Endothelial cell of umbilical vein (primary cell): ENCODE measurements around the gene MRTFA. TPM values are rescaled to one million over a fixed set of nuclear protein-coding genes. Genes with fewer than 3 reads are reported as not detected.
"Not testable (repeated sequence)": the region's sequence is repeated elsewhere in the genome, so short reads cannot be mapped to it uniquely, and the experiment has no call there.

Source experiments
- BruUV-seq: library from RNA; stranded (reverse); fragments of 400-500 nt; replicated peaks from 2 replicates; lab custom pipeline; 2021; lab: Mats Ljungman, UMichigan
- CTCF ChIA-PET: fragments of 300-600, 350-600 bp; sonication (Branson Sonifier 250); formaldehyde crosslinking; loops from one replicate; lab custom pipeline; 2021; ENCODE audit warnings: antibody characterized with exemption, inconsistent platforms; lab: Charles Lee
- POLR2A ChIA-PET: fragments of 300-600, 350-600 bp; sonication (Branson Sonifier 250); formaldehyde crosslinking; loops from one replicate; lab custom pipeline; 2021; ENCODE audit warnings: antibody characterized with exemption, inconsistent platforms; lab: Charles Lee
- DNase-seq: peaks from one replicate; pipeline ENCODE4 v3.0.0-alpha.2; 2011; ENCODE audit warnings: low read depth, low spot score
- FAIRE-seq: peaks from 2 replicates; lab custom pipeline; 2011; peaks lifted over from hg19 to GRCh38; lab: Jason Lieb, UNC
- H2AFZ ChIP-seq: 2 replicates; pipeline ENCODE4 v1.6.0; 2012; ENCODE audit warnings: low read depth, low read length, control low read depth, inconsistent platforms
- H3K27ac ChIP-seq: 2 replicates; pipeline ENCODE4 v1.5.1; 2011; ENCODE audit warnings: low read depth, mild to moderate bottlenecking, control low read depth, low read length, moderate library complexity; ENCODE audit not compliant: insufficient read depth
- H3K27me3 ChIP-seq, 2 experiments: 2 replicates each; pipeline versions ENCODE4 v1.6.0 to v1.6.1; 2011; ENCODE audit warnings: low read length in 2 of 2, mixed read lengths in 1 of 2; ENCODE audit not compliant: control insufficient read depth in 2 of 2, insufficient read depth in 2 of 2
- H3K36me3 ChIP-seq, 2 experiments: 2 replicates in 1 of 2; 3 replicates in 1 of 2; pipeline ENCODE4 v1.5.1; 2011; ENCODE audit warnings: low read length in 2 of 2, mild to moderate bottlenecking in 1 of 2, moderate library complexity in 1 of 2; ENCODE audit not compliant: control insufficient read depth in 2 of 2, insufficient read depth in 2 of 2; ENCODE audit errors: extremely low read depth in 1 of 2
- H3K4me1 ChIP-seq: 3 replicates; pipeline ENCODE4 v1.5.1; 2011; ENCODE audit warnings: mild to moderate bottlenecking, low read length; ENCODE audit not compliant: control insufficient read depth, insufficient read depth; ENCODE audit errors: extremely low read depth
- H3K4me2 ChIP-seq: 2 replicates; pipeline ENCODE4 v1.6.1; 2011; ENCODE audit warnings: low read length, control low read depth, mixed read lengths; ENCODE audit not compliant: insufficient read depth
- H3K4me3 ChIP-seq, 3 experiments: fragments of 200-600 bp in 1 of 3; sonication (generic), shearing (Covaris generic) in 1 of 3; replicated peaks in 1 of 3; 2 replicates each; pipeline ENCODE4 v1.5.1; 2011 to 2016; ENCODE audit warnings: control low read depth in 3 of 3, low read length in 3 of 3, mild to moderate bottlenecking in 2 of 3, inconsistent platforms in 1 of 3, low read depth in 1 of 3, moderate library complexity in 1 of 3; ENCODE audit not compliant: insufficient read depth in 1 of 3
- H3K79me2 ChIP-seq: 2 replicates; pipeline ENCODE4 v1.6.0; 2012; ENCODE audit warnings: low read length, inconsistent platforms; ENCODE audit not compliant: control insufficient read depth, insufficient read depth
- H3K9ac ChIP-seq: replicated peaks from 2 replicates; pipeline ENCODE3; 2011; ENCODE audit warnings: low read length, control low read depth; ENCODE audit not compliant: insufficient read depth; ENCODE audit errors: extremely low read depth
- H3K9me1 ChIP-seq: replicated peaks from 3 replicates; pipeline ENCODE4 v1.6.0; 2011; ENCODE audit warnings: mild to moderate bottlenecking, low read length; ENCODE audit not compliant: control insufficient read depth, insufficient read depth; ENCODE audit errors: extremely low read depth
- H3K9me3 ChIP-seq: replicated peaks from 2 replicates; pipeline ENCODE4 v1.5.1; 2012; ENCODE audit warnings: low read length, inconsistent platforms; ENCODE audit not compliant: control insufficient read depth, insufficient read depth
- H4K20me1 ChIP-seq: replicated peaks from 2 replicates; pipeline ENCODE3; 2011; ENCODE audit warnings: mild to moderate bottlenecking, low read length; ENCODE audit not compliant: control insufficient read depth, insufficient read depth; ENCODE audit errors: extremely low read depth
- JUN ChIP-seq: IDR thresholded peaks from 2 replicates; pipeline ENCODE4 v1.6.1; 2011; ENCODE audit warnings: borderline replicate concordance, low read depth; ENCODE audit not compliant: insufficient read length, insufficient read depth
- MYC ChIP-seq: IDR thresholded peaks from one replicate; pipeline ENCODE4 v1.6.1; 2011; ENCODE audit warnings: mild to moderate bottlenecking, low read depth, low read length
- dilution Hi-C: fragments of 300-500 bp; cut with MboI; formaldehyde crosslinking; loops from one replicate; pipeline ENCODE4 v1.15.0; 2019; ENCODE audit warnings: low sequenced_read_pairs; ENCODE audit not compliant: extremely low pct_ligation_motif_present
- intact Hi-C: fragments of 100-400 bp; cut with micrococcal nuclease; formaldehyde crosslinking; loops from one replicate; pipeline ENCODE4 v1.10.0; 2022
- polyA plus RNA-seq, 4 experiments: library from polyadenylated mRNA; depleted of rRNA in 3 of 4; stranded (reverse) in 3 of 4; unstranded in 1 of 4; fragments of >200 nt; gene quantifications; 2 replicates each; pipeline versions ENCODE4 v1.2.1 to v1.2.3, GENCODE V29; 2011 to 2012; ENCODE audit warnings: missing spikeins in 1 of 4
- total RNA-seq: library from RNA; stranded (reverse); gene quantifications from 2 replicates; pipeline ENCODE4 v1.2.3, GENCODE V29; 2021

Gene MRTFA
- total and polyA plus RNA-seq, 2 donors (not counting 3 experiments of a cell fraction or from before 2014, with no cell fraction given), result 13.6 to 44.1 TPM

GRCh38 chr22:40502919-40503318 is 133.6 kb downstream of the MRTFA start:
- CTCF ChIA-PET, result no interaction called here
- H4K20me1 ChIP-seq, result no peaks in the 10 kb centered on the region
- no peaks in the 10 kb centered on the region for H3K9me1 ChIP-seq
- no peaks in the 10 kb centered on the region for H3K9me3 ChIP-seq
- H3K9ac ChIP-seq, result no peak overlapping the region
- H3K36me3 ChIP-seq, result no peaks in the 10 kb centered on the region
- no peak overlapping the region for H3K27ac ChIP-seq
- no peak for TF ChIP-seq JUN
- TF ChIP-seq MYC, result no peak
- DNase-seq, result no peak
- POLR2A ChIA-PET, result no interaction called here
- BruUV-seq, result no TSS peak
- H3K4me2 ChIP-seq, result no peak overlapping the region
- dilution Hi-C loops (no loop called here), intact Hi-C loops (no loop called here)
- H3K4me3 ChIP-seq, result no peak overlapping the region
- H3K79me2 ChIP-seq, result no peaks in the 10 kb centered on the region
- no peaks in the 10 kb centered on the region for H3K27me3 ChIP-seq
- FAIRE-seq, result no peak
- H3K4me1 ChIP-seq, result peaks cover 18% of the 10 kb centered on the region
- H2AFZ ChIP-seq, result no peak overlapping the region

- H3K27me3 ChIP-seq, BruUV-seq, H3K9me1 ChIP-seq, dilution Hi-C loops, H3K4me2 ChIP-seq, H3K4me3 ChIP-seq, H3K79me2 ChIP-seq, FAIRE-seq, DNase-seq, POLR2A ChIA-PET, CTCF ChIA-PET, H3K9ac ChIP-seq, intact Hi-C loops, H2AFZ ChIP-seq, H3K36me3 ChIP-seq, H4K20me1 ChIP-seq, H3K27ac ChIP-seq, H3K9me3 ChIP-seq: not testable (repeated sequence)
- peaks cover 21% of the 10 kb centered on the region for H3K4me1 ChIP-seq
Observed at GRCh38 chr22:40500465-40500786, 136.1 kb downstream of the MRTFA start.
